Sigmoid colon (tissue), 4 donors: ENCODE measurements around the gene TMEM121.

Experiments used
- EP300 ChIP-seq, 4 donors: sonication (generic); formaldehyde crosslinking; IDR thresholded peaks; one replicate each; pipeline ENCODE4 v1.6.1; 2017; ENCODE audit warnings: antibody characterized with exemption in 4 of 4
- POLR2A ChIP-seq, 2 donors: fragments of 450-650 bp; IDR thresholded peaks; one replicate each; pipeline ENCODE4 v1.6.1; 2016; ENCODE audit warnings: antibody characterized with exemption in 2 of 2, mild to moderate bottlenecking in 2 of 2, moderate library complexity in 2 of 2
- POLR2AphosphoS5 ChIP-seq, 4 donors: sonication (generic); formaldehyde crosslinking; IDR thresholded peaks; one replicate each; pipeline ENCODE4 v1.6.1; 2017; ENCODE audit warnings: antibody characterized with exemption in 4 of 4
- TF ChIP-seq, protein P1 (sequence below), 4 experiments: fragments of 450-650 bp in 3 of 4; fragments of 200-600 bp in 1 of 4; IDR thresholded peaks; one replicate each; pipeline ENCODE4 v1.5.1; 2016 to 2019; ENCODE audit warnings: antibody characterized with exemption in 4 of 4, mild to moderate bottlenecking in 3 of 4, moderate library complexity in 2 of 4

DNA sequence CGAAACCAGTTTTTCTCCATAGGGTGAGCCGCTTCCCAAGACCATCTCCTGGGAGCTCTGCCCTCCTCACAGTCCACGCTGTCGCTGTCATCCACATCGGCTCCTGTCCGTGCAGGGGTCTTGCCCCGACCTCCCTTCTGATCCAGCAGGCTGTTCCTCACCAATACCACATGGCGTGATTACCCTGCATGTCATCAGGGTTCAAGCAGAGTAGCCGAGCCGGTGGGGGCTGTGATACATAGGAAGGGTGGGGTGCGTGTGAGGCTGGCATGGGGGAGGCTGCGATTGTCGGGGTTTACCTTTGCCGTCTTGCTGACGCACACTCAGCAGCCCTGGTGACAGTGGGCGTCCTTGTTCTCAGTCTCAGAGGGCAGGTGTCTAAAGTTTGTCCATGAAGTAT is 18.3 kb upstream of the TMEM121 start:
- TF ChIP-seq, protein P1, sequence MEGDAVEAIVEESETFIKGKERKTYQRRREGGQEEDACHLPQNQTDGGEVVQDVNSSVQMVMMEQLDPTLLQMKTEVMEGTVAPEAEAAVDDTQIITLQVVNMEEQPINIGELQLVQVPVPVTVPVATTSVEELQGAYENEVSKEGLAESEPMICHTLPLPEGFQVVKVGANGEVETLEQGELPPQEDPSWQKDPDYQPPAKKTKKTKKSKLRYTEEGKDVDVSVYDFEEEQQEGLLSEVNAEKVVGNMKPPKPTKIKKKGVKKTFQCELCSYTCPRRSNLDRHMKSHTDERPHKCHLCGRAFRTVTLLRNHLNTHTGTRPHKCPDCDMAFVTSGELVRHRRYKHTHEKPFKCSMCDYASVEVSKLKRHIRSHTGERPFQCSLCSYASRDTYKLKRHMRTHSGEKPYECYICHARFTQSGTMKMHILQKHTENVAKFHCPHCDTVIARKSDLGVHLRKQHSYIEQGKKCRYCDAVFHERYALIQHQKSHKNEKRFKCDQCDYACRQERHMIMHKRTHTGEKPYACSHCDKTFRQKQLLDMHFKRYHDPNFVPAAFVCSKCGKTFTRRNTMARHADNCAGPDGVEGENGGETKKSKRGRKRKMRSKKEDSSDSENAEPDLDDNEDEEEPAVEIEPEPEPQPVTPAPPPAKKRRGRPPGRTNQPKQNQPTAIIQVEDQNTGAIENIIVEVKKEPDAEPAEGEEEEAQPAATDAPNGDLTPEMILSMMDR (IDR thresholded peaks at IDR 0.05) = no peak
- TF ChIP-seq POLR2A (IDR thresholded peaks at IDR 0.05) (no peak), POLR2AphosphoS5 (IDR thresholded peaks at IDR 0.05) (no peak), EP300 (IDR thresholded peaks at IDR 0.05) (no peak)
